Gastroesophageal sphincter (tissue), 3 donors: ENCODE measurements around the gene IL18R1.

Source experiments
- CTCF ChIP-seq, 4 experiments: fragments of 200-600 bp in 2 of 4; fragments of 450-650 bp in 2 of 4; sonication (generic) in 1 of 4; IDR thresholded peaks; one replicate each; pipeline ENCODE4 v1.5.1; 2017 to 2019; ENCODE audit warnings: antibody characterized with exemption in 4 of 4, mild to moderate bottlenecking in 2 of 4, moderate library complexity in 2 of 4
- POLR2A ChIP-seq, 2 donors: fragments of 450-650 bp; IDR thresholded peaks; one replicate each; pipeline ENCODE4 v1.6.1; 2017; ENCODE audit warnings: antibody characterized with exemption in 2 of 2, mild to moderate bottlenecking in 2 of 2, moderate library complexity in 1 of 2

- TF ChIP-seq CTCF (IDR thresholded peaks at IDR 0.05): no peak
- no peak for TF ChIP-seq POLR2A (IDR thresholded peaks at IDR 0.05)
These were observed 66.5 kb downstream of the IL18R1 start for GRCh38 chr2:102421890-102422759.
